Osteoblast (primary cell): ENCODE measurements around the gene EMD. TPM values are rescaled to one million over a fixed set of nuclear protein-coding genes. Genes with fewer than 3 reads are reported as not detected.

ENCODE experiments used
- DNase-seq: peaks from one replicate; pipeline ENCODE4 v3.0.0; 2011; ENCODE audit warnings: low spot score, mixed read lengths; ENCODE audit not compliant: insufficient read length; ENCODE audit errors: missing footprints
- H2AFZ ChIP-seq: 2 replicates; pipeline ENCODE4 v1.6.0; 2011; ENCODE audit warnings: mild to moderate bottlenecking, low read length
- H3K27ac ChIP-seq: 2 replicates; pipeline ENCODE4 v1.5.1; 2011; ENCODE audit warnings: mild to moderate bottlenecking, low read depth, low read length, moderate library complexity
- H3K27me3 ChIP-seq: 2 replicates; pipeline ENCODE4 v1.6.0; 2012; ENCODE audit warnings: mild to moderate bottlenecking, control low read depth, inconsistent platforms, low read length, moderate library complexity; ENCODE audit not compliant: insufficient read depth
- H3K36me3 ChIP-seq: 2 replicates; pipeline ENCODE4 v1.5.1; 2011; ENCODE audit warnings: mild to moderate bottlenecking, low read length, control low read depth, moderate library complexity; ENCODE audit not compliant: insufficient read depth
- H3K4me1 ChIP-seq: 2 replicates; pipeline ENCODE4 v1.5.1; 2011; ENCODE audit warnings: mild to moderate bottlenecking, low read length, control low read depth, moderate library complexity; ENCODE audit not compliant: insufficient read depth
- H3K4me2 ChIP-seq: 2 replicates; pipeline ENCODE4 v1.6.0; 2011; ENCODE audit warnings: mild to moderate bottlenecking, low read length; ENCODE audit not compliant: insufficient read depth
- H3K4me3 ChIP-seq: fragments of 200-600 bp; sonication (generic); 3 replicates; pipeline ENCODE4 v1.5.1; 2012; ENCODE audit warnings: mild to moderate bottlenecking, low read length, inconsistent platforms; ENCODE audit not compliant: insufficient read depth
- H3K79me2 ChIP-seq: 2 replicates; pipeline ENCODE4 v1.6.0; 2012; ENCODE audit warnings: mild to moderate bottlenecking, low read length, control low read depth, inconsistent platforms; ENCODE audit not compliant: insufficient read depth
- H3K9me3 ChIP-seq: 2 replicates; pipeline ENCODE4 v1.5.1; 2011; ENCODE audit warnings: low read depth, low read length, control low read depth
- H4K20me1 ChIP-seq: 2 replicates; pipeline ENCODE4 v1.6.0; 2012; ENCODE audit warnings: mild to moderate bottlenecking, low read length, control low read depth; ENCODE audit not compliant: insufficient read depth
- CTCF ChIP-seq: IDR thresholded peaks from 2 replicates; pipeline ENCODE4 v1.5.1; 2011; ENCODE audit warnings: mild to moderate bottlenecking, low read depth, low read length, moderate library complexity; ENCODE audit errors: extremely low read depth
- total RNA-seq: library from RNA; depleted of rRNA; stranded (reverse); fragments of >200 nt; gene quantifications from 2 replicates; pipeline ENCODE4 v1.2.3, GENCODE V29; 2012

EMD gene
- total RNA-seq, 1 donor = 29.7 TPM

- Histone ChIP-seq H3K79me2 (peaks cover 20% of the 10 kb centered on the region), H3K9me3 (no peaks in the 10 kb centered on the region), H3K4me3 (peak overlapping the region; percentile 70), H4K20me1 (peaks cover 20% of the 10 kb centered on the region), H3K27ac (peak overlapping the region; percentile 91), H2AFZ (peak overlapping the region; percentile 22), H3K36me3 (peaks cover 30% of the 10 kb centered on the region), H3K27me3 (no peaks in the 10 kb centered on the region), H3K4me2 (peak overlapping the region; percentile 82), H3K4me1 (peaks cover 3% of the 10 kb centered on the region)
- TF ChIP-seq CTCF = no peak
- DNase-seq = peak; percentile 88
Measured at GRCh38 chrX:154396973-154397887, 18.1 kb downstream of the EMD start.

- peak within 1 kb of the TSS; percentile 22 for H2AFZ ChIP-seq
- peaks cover 30% of the 10 kb centered on the region for H3K36me3 ChIP-seq
- TF ChIP-seq CTCF = no peak
- peak; percentile 98 for DNase-seq
- H3K27me3 ChIP-seq = no peaks in the 10 kb centered on the region
- peaks cover 20% of the 10 kb centered on the region for H4K20me1 ChIP-seq
- peaks cover 20% of the 10 kb centered on the region for H3K79me2 ChIP-seq
- H3K9me3 ChIP-seq = no peaks in the 10 kb centered on the region
- H3K4me2 ChIP-seq = peak within 1 kb of the TSS; percentile 85
- peak within 1 kb of the TSS; percentile 79 for H3K4me3 ChIP-seq
- H3K4me1 ChIP-seq = peaks cover 3% of the 10 kb centered on the region
- peak within 1 kb of the TSS; percentile 91 for H3K27ac ChIP-seq
Measured at GRCh38 chrX:154397888-154398667, 19.0 kb downstream of the EMD start, which contains the start of gene RPL10. Gene RPL10, plus strand, starts transcription at chrX:154398377. Its CDS starts 143 bp downstream, at chrX:154398520.

- H4K20me1 ChIP-seq = peaks cover 20% of the 10 kb centered on the region
- H3K27me3 ChIP-seq = no peaks in the 10 kb centered on the region
- H3K4me3 ChIP-seq = peak overlapping the region; percentile 79
- peak overlapping the region; percentile 85 for H3K4me2 ChIP-seq
- peaks cover 3% of the 10 kb centered on the region for H3K4me1 ChIP-seq
- peaks cover 30% of the 10 kb centered on the region for H3K36me3 ChIP-seq
- H2AFZ ChIP-seq = no peak overlapping the region
- peak overlapping the region; percentile 87 for H3K27ac ChIP-seq
- peak; percentile 67 for TF ChIP-seq CTCF
- no peaks in the 10 kb centered on the region for H3K9me3 ChIP-seq
- peaks cover 20% of the 10 kb centered on the region for H3K79me2 ChIP-seq
- DNase-seq = peak; percentile 69
Measured at GRCh38 chrX:154398668-154399526, 19.8 kb downstream of the EMD start.
